Neural crest cell (in vitro differentiated cells): ENCODE results near the gene SDSL. TPM values are rescaled to one million over a fixed set of nuclear protein-coding genes. Genes with fewer than 3 reads are reported as not detected.

ENCODE experiments used
- DNase-seq: peaks from one replicate; pipeline ENCODE4 v3.0.0; 2021; ENCODE audit warnings: low read depth, mixed read lengths, low spot score
- H3K27ac Mint-ChIP-seq: one replicate; pipeline ENCODE4 v1.8.0; 2021; ENCODE audit warnings: mild to moderate bottlenecking, mixed read lengths; ENCODE audit not compliant: unreplicated experiment
- H3K27me3 Mint-ChIP-seq: 2 replicates; pipeline ENCODE4 v1.8.0; 2021; ENCODE audit warnings: low read depth, mild to moderate bottlenecking, mixed read lengths
- H3K36me3 Mint-ChIP-seq: 2 replicates; pipeline ENCODE4 v1.8.0; 2021; ENCODE audit warnings: low read depth, mild to moderate bottlenecking, mixed read lengths
- H3K4me1 Mint-ChIP-seq: 2 replicates; pipeline ENCODE4 v1.8.0; 2021; ENCODE audit warnings: mixed read lengths
- H3K4me3 Mint-ChIP-seq: one replicate; pipeline ENCODE4 v1.8.0; 2021; ENCODE audit warnings: mild to moderate bottlenecking, mixed read lengths
- H3K9me3 Mint-ChIP-seq: 2 replicates; pipeline ENCODE4 v1.8.0; 2021; ENCODE audit warnings: mixed read lengths
- total RNA-seq: library from RNA; stranded (reverse); gene quantifications from 2 replicates; pipeline ENCODE4 v1.2.1, GENCODE V29; 2021
- TF ChIP-seq, protein P1 (sequence below): fragments of 200-600 bp; sonication (generic); conservative IDR thresholded peaks from 2 replicates; pipeline ENCODE4 v1.5.0; 2021; ENCODE audit warnings: antibody characterized with exemption, mild to moderate bottlenecking

SDSL gene
- total RNA-seq, 1 donor from 2014 or later = 1.5 TPM

DNA sequence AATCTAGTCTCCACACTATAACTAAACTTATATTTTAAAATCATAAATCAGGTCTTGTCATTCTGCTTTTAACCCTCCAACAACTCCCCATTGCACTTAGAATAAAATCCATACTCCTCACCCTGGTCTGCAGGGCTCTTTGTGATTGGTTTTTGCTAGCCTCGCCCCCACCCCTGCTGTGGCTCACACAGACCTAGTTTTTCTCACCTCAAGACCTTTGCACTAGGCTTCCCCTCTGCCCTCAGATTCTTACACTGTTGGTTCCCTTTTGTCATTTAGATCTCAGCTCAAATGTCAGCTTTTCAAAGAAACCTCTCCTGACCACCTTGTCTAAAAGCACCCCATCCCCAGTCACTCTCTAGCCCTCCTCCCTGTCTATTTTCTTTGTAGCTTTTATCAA, 60.2 kb downstream of the SDSL start:
- H3K9me3 Mint-ChIP-seq = no peaks in the 10 kb centered on the region
- H3K27ac Mint-ChIP-seq = no peak overlapping the region
- H3K4me3 Mint-ChIP-seq = no peak overlapping the region
- DNase-seq = no peak
- TF ChIP-seq, protein P1, sequence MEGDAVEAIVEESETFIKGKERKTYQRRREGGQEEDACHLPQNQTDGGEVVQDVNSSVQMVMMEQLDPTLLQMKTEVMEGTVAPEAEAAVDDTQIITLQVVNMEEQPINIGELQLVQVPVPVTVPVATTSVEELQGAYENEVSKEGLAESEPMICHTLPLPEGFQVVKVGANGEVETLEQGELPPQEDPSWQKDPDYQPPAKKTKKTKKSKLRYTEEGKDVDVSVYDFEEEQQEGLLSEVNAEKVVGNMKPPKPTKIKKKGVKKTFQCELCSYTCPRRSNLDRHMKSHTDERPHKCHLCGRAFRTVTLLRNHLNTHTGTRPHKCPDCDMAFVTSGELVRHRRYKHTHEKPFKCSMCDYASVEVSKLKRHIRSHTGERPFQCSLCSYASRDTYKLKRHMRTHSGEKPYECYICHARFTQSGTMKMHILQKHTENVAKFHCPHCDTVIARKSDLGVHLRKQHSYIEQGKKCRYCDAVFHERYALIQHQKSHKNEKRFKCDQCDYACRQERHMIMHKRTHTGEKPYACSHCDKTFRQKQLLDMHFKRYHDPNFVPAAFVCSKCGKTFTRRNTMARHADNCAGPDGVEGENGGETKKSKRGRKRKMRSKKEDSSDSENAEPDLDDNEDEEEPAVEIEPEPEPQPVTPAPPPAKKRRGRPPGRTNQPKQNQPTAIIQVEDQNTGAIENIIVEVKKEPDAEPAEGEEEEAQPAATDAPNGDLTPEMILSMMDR = no peak
- no peaks in the 10 kb centered on the region for H3K36me3 Mint-ChIP-seq
- H3K27me3 Mint-ChIP-seq = peaks cover 100% of the 10 kb centered on the region
- H3K4me1 Mint-ChIP-seq = no peaks in the 10 kb centered on the region

GRCh38 chr12:113485330-113485729, 63.1 kb downstream of the SDSL start:
- TF ChIP-seq, protein P1 = no peak
- Mint-ChIP-seq H3K36me3 (no peaks in the 10 kb centered on the region), H3K9me3 (no peaks in the 10 kb centered on the region), H3K4me3 (no peak overlapping the region), H3K27ac (no peak overlapping the region), H3K4me1 (no peaks in the 10 kb centered on the region), H3K27me3 (peaks cover 100% of the 10 kb centered on the region)
- no peak for DNase-seq

GRCh38 chr12:113486722-113487121, 64.5 kb downstream of the SDSL start:
- H3K27ac Mint-ChIP-seq = no peak overlapping the region
- H3K4me1 Mint-ChIP-seq = no peaks in the 10 kb centered on the region

More at GRCh38 chr12:113486722-113487121, 64.5 kb downstream of the SDSL start:
- H3K9me3 Mint-ChIP-seq = no peaks in the 10 kb centered on the region
- H3K4me3 Mint-ChIP-seq = no peak overlapping the region
- DNase-seq = no peak
- H3K27me3 Mint-ChIP-seq = peaks cover 100% of the 10 kb centered on the region
- TF ChIP-seq, protein P1 = no peak
- H3K36me3 Mint-ChIP-seq = no peaks in the 10 kb centered on the region

Other genes with a start within 250 kb of the SDSL start
- 68.5 and 69.7 TPM in 2 replicates for gene DDX54, start 236.9 kb upstream of the SDSL start, total RNA-seq
- 20.0 and 20.1 TPM in 2 replicates for gene RITA1, start 236.7 kb upstream of the SDSL start, total RNA-seq
- gene TPCN1, start 200.9 kb upstream of the SDSL start, total RNA-seq = 18.3 and 18.9 TPM in 2 replicates
- gene SLC8B1, start 87.3 kb upstream of the SDSL start, total RNA-seq = 7.1 and 7.3 TPM in 2 replicates
- 33.4 and 36.6 TPM in 2 replicates for gene PLBD2, start 63.8 kb upstream of the SDSL start, total RNA-seq
- gene SDS, start 18.5 kb upstream of the SDSL start, total RNA-seq = not detected in 2 replicates
- gene LHX5, start 49.5 kb downstream of the SDSL start, total RNA-seq = 1.5 and 1.8 TPM in 2 replicates